HG03139 (cell line): ENCODE measurements around the gene PCGF3.
A peak's percentile ranks its signal among the peaks of the same experiment; 100 is the strongest.
"Not testable (repeated sequence)": the region's sequence is repeated elsewhere in the genome, so short reads cannot be mapped to it uniquely, and the experiment has no call there.

Source experiments
- ATAC-seq: cut with Tn5 transposase; IDR thresholded peaks from one replicate; pipeline ENCODE4 v1.9.1; 2021; ENCODE audit not compliant: unreplicated experiment

Gene PCGF3

GRCh38 chr4:780255-780654 is 74.6 kb downstream of the PCGF3 start:
- not testable (repeated sequence) for ATAC-seq

DNA sequence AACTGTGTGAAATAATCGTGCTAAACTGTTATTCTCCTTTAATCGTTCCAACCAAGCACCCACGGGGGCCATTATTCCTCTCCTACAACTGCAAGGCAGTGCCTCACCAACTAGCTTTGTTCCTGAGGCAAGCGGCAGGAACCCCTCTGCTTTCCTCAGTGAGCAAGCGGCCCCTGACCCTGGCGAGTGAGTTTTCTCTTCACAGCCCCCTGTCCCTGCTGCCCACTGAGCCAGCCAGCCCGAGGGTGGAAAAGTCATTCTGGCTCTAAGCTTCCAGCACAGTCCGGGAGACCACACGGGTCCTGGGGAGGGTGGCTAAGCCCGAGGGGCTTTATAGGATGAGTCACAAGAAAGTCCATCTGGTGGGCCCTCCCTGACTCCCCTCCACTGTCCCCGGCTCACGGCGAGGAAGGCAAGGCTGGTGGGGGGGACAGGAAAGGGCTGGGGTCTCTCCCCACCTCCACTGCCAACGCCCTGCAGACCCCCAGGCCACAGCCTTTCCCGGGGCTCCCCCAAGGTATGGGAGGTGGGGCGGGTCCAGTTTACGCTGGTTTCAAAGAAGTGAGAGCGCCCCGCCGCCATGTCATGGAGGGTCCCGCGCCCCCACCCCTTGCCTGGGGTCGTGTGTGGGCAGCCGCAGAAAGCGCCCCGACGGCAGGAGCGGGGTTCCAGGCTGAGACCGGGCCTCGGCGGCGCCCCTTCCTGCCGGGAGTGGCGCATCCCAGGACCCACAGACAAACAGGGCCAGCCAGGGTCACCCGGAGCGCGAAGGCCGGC is 75.3 kb downstream of the PCGF3 start:
- no peak for ATAC-seq

DNA sequence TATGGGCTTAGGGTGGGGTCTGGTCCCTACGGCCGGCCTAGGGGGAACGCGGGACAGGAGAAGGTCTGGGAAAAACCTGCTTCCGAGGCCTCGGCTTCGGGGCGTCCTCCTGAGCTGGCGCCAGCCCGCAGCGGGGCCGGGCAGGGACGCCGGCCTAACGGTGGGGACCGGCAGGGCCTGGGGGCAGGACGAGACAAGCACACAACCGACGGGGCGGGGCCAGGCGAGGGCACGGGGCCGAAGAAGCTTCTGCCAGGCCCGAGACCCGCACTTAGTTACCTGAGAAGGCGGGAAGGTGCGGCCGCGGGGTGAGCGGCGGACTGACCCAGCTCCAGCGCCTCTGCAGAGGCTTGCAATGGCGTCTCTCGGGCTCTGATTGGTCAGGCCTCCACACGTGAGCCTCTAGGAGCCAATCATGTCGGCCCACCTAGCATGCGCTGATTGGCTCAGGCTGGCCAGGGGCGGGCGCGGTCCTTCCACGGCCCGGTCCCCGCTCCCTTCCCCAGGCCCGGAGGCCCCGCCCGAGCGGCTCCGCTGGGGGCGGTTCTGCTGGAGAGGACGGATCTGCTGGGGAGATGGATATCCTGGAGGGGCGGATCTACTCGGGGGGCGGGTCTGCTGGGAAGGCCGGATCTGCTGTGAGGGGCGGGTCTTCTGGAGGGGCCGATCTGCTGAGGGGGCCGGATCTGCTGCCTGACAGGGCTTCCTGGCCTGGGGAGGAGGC is 76.0 kb downstream of the PCGF3 start:
- peak; percentile 96 for ATAC-seq

- ATAC-seq, result no peak
These were observed 79.0 kb downstream of the PCGF3 start for GRCh38 chr4:784401-785331.

GRCh38 chr4:785332-786073 is 79.9 kb downstream of the PCGF3 start:
- ATAC-seq, result no peak

DNA sequence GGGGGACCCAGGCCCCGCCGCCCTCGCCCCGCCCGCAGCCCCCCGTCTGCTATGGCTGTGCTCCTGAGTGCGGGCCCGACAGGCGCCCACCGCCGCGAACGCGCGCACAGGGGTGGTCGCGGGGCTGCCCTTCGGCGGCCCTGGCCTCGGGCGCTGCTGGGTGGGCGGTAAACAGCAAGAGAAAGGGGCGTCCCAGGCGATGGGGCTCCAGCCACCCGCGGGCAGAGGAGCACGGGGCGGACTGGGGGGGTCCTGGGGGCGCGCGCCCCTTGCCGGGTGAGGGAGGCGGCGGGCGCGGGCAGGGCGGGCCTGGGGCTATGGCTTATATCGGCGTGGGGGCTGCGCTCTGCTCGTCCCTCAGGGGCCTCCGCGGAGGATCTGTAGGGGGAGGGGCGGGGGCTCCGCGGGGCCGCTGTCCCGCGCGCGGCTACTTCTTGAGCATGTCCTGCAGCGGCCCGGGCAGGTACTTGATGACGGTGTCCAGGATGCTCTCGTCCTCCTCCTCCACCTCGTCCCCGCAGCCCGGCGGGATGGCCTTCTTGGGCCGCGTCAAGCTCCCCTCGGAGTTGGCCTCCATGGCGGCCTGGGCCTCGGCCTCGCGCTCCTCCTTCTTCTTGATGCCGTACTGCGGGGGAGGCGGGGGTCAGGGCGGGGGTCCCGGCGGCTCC is 80.6 kb downstream of the PCGF3 start:
- ATAC-seq, result no peak

DNA sequence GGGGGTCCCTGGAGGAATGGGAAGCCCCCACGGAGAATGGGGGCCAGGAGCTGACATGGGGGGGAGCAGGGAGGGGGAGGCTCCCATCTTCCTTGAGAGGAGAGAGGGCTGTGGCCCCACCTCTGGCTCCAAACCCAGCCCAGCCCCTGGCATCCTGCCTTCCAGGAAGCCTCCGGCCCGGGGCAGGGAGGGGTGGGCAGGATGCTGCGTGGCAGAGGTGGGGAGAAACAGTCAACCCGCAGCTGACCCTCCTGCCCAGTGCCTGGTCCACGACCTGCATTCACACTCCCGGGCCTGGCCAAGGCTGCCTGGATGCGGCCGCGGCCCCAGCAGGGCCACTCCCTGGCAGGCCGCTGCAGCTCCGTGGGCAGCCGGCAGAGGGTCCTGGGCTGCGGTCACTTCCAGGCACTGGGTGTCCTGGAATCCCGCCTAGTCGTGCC is 81.2 kb downstream of the PCGF3 start:
- no peak for ATAC-seq

- ATAC-seq, result no peak
These were observed 81.9 kb downstream of the PCGF3 start for GRCh38 chr4:787561-787981.

DNA sequence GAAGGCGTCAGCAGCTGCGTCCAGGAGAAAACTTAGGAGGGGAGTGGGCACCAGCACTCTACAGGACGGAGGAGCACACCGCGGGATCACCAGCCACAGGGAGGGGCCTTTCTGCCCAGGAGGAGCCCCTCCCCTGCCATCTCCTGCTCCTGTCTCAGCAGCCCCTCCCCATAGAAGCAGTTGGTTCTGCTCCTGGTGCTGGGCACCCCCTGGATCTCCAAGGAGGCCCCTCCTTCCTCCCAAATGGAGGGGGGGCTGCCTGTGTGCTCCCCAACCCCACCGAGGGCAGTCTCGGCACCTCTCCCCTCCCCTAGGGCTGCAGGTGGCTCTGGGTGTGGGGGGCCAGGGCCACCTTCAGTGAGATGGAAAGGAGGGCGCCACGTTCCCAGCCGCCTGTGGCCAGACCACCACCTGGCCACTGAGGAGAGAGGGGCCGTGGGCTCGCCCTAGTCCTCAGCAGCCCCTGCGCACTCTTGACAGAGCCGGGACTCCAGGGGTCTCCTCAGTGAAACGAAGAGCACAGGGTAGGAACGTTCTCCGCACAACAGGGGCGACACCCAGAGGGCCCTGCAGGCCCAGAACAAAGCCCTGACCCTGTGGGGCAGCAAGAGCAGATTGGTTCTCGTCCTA is 82.5 kb downstream of the PCGF3 start:
- no peak for ATAC-seq

GRCh38 chr4:788636-789297 is 83.1 kb downstream of the PCGF3 start:
- ATAC-seq, result no peak

GRCh38 chr4:789571-790465 is 84.2 kb downstream of the PCGF3 start:
- ATAC-seq, result no peak

DNA sequence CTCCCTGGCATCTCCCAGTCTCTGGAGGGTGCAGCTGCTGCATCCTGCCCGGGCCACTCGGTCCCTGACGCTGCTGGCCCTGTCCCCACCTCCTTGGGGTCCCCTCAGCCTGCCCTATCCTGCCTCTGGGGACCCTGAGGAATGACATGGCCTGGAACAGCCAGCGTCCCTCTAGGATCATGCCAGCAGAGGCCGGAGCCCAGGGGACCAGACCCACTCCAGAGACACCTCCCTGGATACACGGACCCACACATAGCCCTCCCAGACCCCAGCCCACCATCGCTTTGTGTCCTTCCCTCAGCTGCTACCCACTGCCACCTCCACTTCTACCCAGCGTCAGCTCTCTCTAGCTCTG is 84.8 kb downstream of the PCGF3 start:
- no peak for ATAC-seq

DNA sequence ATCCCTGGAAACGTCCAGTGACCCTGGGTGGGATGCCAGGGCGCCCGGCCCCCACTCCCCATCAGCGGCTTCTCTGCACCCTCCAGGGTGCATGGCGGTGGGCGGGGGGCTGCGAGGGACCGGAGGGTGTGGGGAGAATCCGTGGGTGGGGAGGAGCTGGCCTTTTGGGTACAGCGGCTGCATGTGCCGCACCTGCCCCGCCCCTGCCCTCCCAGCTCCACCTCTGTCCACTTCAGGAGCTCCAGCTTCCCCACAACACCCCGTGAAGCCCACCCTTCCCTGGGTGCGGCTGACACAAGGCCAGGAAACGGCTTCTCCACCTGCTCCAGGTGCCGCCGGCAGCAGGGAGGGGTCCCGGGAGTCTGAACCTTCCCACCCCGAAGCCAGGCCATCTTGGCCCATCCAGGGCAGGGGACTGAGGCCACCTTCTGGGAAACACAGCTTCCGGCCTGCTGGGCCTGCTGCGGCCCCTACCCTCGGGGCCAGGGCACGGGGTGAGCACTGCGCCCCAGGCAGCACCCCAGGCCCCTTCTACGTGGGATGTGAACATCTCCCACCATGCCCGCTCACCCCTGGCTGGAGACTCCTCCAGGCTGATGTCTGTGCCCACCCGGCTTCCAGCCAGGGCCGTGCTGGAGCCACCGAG is 85.7 kb downstream of the PCGF3 start:
- ATAC-seq, result no peak

- no peak for ATAC-seq
These were observed 86.4 kb downstream of the PCGF3 start for GRCh38 chr4:791898-792625.

GRCh38 chr4:792626-793092 is 87.0 kb downstream of the PCGF3 start:
- no peak for ATAC-seq

- ATAC-seq, result no peak
These were observed 87.6 kb downstream of the PCGF3 start for GRCh38 chr4:793093-793861.
